ENCODE results near the gene NCK2. TPM values are rescaled to one million over a fixed set of nuclear protein-coding genes. Genes with fewer than 3 reads are reported as not detected.
A peak's percentile ranks its signal among the peaks of the same experiment; 100 is the strongest.

Gene NCK2
- total RNA-seq, 1 donor from 2014 or later, result 72.4 TPM

- Mint-ChIP-seq H3K9me3 (no peaks in the 10 kb centered on the region), H3K27ac (peak overlapping the region; percentile 58), H3K4me1 (ENCODE audit: low read depth) (peaks cover 45% of the 10 kb centered on the region), H3K4me3 (ENCODE audit: low read depth) (no peak overlapping the region), H3K36me3 (ENCODE audit: low read depth) (peaks cover 60% of the 10 kb centered on the region), H3K27me3 (ENCODE audit: low read depth) (no peaks in the 10 kb centered on the region)
- intact Hi-C loops (cut with micrococcal nuclease), result loop anchor here (5.0 kb wide), 1 partner anchor 66 kb away; no protein-coding TSS in a partner anchor
- no peak for DNase-seq (ENCODE audit: low spot score)
Measured at GRCh38 chr2:105821428-105822125, 76.9 kb downstream of the NCK2 start.

- peaks cover 47% of the 10 kb centered on the region for H3K4me1 Mint-ChIP-seq (ENCODE audit: low read depth)
- no peaks in the 10 kb centered on the region for H3K27me3 Mint-ChIP-seq (ENCODE audit: low read depth)
- peak overlapping the region; percentile 58 for H3K27ac Mint-ChIP-seq
- no peak overlapping the region for H3K4me3 Mint-ChIP-seq (ENCODE audit: low read depth)
- H3K9me3 Mint-ChIP-seq, result no peaks in the 10 kb centered on the region
- DNase-seq (ENCODE audit: low spot score), result no peak
- intact Hi-C loops (cut with micrococcal nuclease), result loop anchor here (5.0 kb wide), 1 partner anchor 65 kb away; no protein-coding TSS in a partner anchor
- peaks cover 57% of the 10 kb centered on the region for H3K36me3 Mint-ChIP-seq (ENCODE audit: low read depth)
Measured at GRCh38 chr2:105822186-105822585, 77.5 kb downstream of the NCK2 start.

GRCh38 chr2:105824446-105824845 is 79.7 kb downstream of the NCK2 start:
- DNase-seq (ENCODE audit: low spot score), result no peak
- intact Hi-C loops (cut with micrococcal nuclease), result loop anchor here (5.0 kb wide), 1 partner anchor 63 kb away; no protein-coding TSS in a partner anchor
- Mint-ChIP-seq H3K27me3 (ENCODE audit: low read depth) (no peaks in the 10 kb centered on the region), H3K4me1 (ENCODE audit: low read depth) (peaks cover 69% of the 10 kb centered on the region), H3K9me3 (no peaks in the 10 kb centered on the region), H3K36me3 (ENCODE audit: low read depth) (peaks cover 62% of the 10 kb centered on the region), H3K27ac (peak overlapping the region; percentile 47), H3K4me3 (ENCODE audit: low read depth) (no peak overlapping the region)

DNA sequence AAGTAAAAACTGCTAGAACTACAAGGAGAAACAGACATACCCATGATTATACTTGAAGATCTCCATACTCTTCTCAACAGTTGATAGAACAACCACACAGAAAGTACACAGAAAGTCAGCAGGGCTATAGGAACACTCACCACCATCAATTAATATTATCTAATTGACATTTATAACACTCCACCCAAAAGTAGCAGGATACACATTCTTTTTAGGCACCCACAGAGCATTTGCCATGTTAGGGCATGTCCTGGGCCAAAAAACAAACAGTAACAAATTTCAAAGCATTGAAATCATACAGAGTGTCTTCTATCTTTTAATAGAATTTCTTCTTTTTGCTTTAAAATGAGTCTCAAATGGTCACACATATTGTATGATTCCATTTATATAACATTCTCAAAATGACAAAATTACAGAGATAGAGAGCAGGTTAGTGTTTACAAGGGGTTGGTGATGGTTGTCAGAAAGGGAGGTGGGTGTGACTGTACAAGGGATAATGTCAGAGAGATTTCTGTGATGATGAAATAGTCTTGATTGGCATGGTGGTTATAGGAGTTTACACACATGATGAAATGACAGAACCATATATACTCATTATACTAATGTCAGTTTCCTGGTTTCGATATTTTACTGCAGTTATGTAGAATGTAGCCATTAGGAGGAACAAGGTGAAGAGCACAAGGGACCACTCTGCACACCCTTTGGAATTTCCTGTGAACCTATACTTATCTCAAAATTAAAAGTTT is 82.8 kb downstream of the NCK2 start:
- Mint-ChIP-seq H3K27ac (peak overlapping the region; percentile 68), H3K27me3 (ENCODE audit: low read depth) (no peaks in the 10 kb centered on the region), H3K4me1 (ENCODE audit: low read depth) (peaks cover 60% of the 10 kb centered on the region), H3K4me3 (ENCODE audit: low read depth) (no peak overlapping the region), H3K9me3 (peaks cover 21% of the 10 kb centered on the region), H3K36me3 (ENCODE audit: low read depth) (peaks cover 81% of the 10 kb centered on the region)
- intact Hi-C loops (cut with micrococcal nuclease), result no loop called here
- no peak for DNase-seq (ENCODE audit: low spot score)

DNA sequence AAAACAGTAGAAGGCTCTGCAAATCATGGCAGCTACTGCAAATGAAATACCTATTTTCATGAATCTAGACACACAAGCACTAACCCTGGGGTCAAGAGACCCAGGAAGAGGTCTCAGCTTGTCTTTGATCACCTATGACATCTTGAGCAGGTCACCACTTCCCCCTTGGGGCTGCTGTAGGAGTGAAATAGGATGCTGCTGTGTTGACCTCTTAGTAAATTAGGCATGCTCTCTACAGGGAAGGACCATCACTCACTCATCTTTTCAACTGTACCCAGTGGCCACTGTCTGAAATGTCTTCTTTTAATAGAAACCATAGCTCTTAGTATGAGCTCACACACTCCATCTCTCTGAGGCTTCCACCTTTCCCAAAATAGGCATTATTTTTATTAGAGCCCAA is 83.8 kb downstream of the NCK2 start:
- intact Hi-C loops (cut with micrococcal nuclease), result no loop called here

GRCh38 chr2:105834931-105835330 is 90.2 kb downstream of the NCK2 start:
- Mint-ChIP-seq H3K4me3 (ENCODE audit: low read depth) (no peak overlapping the region), H3K27ac (no peak overlapping the region), H3K27me3 (ENCODE audit: low read depth) (no peaks in the 10 kb centered on the region), H3K9me3 (peaks cover 59% of the 10 kb centered on the region), H3K4me1 (ENCODE audit: low read depth) (peaks cover 62% of the 10 kb centered on the region), H3K36me3 (ENCODE audit: low read depth) (peaks cover 85% of the 10 kb centered on the region)
- no peak for DNase-seq (ENCODE audit: low spot score)
- intact Hi-C loops (cut with micrococcal nuclease), result no loop called here

More for the DNA sequence above, 83.8 kb downstream of the NCK2 start:
- Mint-ChIP-seq H3K9me3 (peaks cover 31% of the 10 kb centered on the region), H3K36me3 (ENCODE audit: low read depth) (peaks cover 92% of the 10 kb centered on the region), H3K4me1 (ENCODE audit: low read depth) (peaks cover 58% of the 10 kb centered on the region), H3K4me3 (ENCODE audit: low read depth) (no peak overlapping the region), H3K27ac (peak overlapping the region; percentile 33), H3K27me3 (ENCODE audit: low read depth) (no peaks in the 10 kb centered on the region)
- DNase-seq (ENCODE audit: low spot score), result no peak

DNA sequence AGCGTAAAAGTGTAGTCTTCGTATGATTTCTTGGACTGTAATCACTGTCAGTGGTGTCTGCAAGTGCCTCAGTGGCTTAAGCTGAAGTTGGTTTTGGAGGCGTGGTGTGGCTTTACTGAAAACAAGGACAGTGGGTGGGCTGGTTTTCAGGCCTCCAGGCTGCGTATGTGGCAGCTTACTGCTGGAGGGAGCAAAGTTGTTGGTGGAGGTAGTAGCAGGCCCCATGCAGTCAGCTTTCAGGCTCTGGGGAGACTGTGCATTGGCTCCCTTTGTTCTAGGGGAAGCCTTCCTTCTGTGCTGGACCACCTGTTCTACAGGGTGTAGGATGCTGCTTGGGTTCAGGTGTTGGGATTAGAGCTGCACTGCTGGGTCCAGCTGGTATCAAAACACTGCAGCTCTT is 91.6 kb downstream of the NCK2 start:
- Mint-ChIP-seq H3K4me3 (ENCODE audit: low read depth) (peak overlapping the region; percentile 6), H3K27ac (peak overlapping the region; percentile 78)

GRCh38 chr2:105836840-105837692 is 92.4 kb downstream of the NCK2 start:
- intact Hi-C loops (cut with micrococcal nuclease), result loop anchor here (1.0 to 2.0 kb wide), 4 partner anchors 37 to 68 kb away; no protein-coding TSS in a partner anchor
- Mint-ChIP-seq H3K4me3 (ENCODE audit: low read depth) (peak overlapping the region; percentile 26), H3K27me3 (ENCODE audit: low read depth) (no peaks in the 10 kb centered on the region), H3K4me1 (ENCODE audit: low read depth) (peaks cover 73% of the 10 kb centered on the region), H3K9me3 (peaks cover 42% of the 10 kb centered on the region), H3K27ac (peak overlapping the region; percentile 78), H3K36me3 (ENCODE audit: low read depth) (peaks cover 78% of the 10 kb centered on the region)
- DNase-seq (ENCODE audit: low spot score), result no peak

More for the DNA sequence above, 91.6 kb downstream of the NCK2 start:
- peaks cover 80% of the 10 kb centered on the region for H3K36me3 Mint-ChIP-seq (ENCODE audit: low read depth)
- no peaks in the 10 kb centered on the region for H3K27me3 Mint-ChIP-seq (ENCODE audit: low read depth)
- intact Hi-C loops (cut with micrococcal nuclease), result loop anchor here (2.0 kb wide), 2 partner anchors 40 to 68 kb away; no protein-coding TSS in a partner anchor
- DNase-seq (ENCODE audit: low spot score), result no peak
- H3K4me1 Mint-ChIP-seq (ENCODE audit: low read depth), result peaks cover 71% of the 10 kb centered on the region
- peaks cover 48% of the 10 kb centered on the region for H3K9me3 Mint-ChIP-seq

GRCh38 chr2:105839793-105840192 is 95.1 kb downstream of the NCK2 start:
- H3K27ac Mint-ChIP-seq, result peak overlapping the region; percentile 67
- intact Hi-C loops (cut with micrococcal nuclease), result loop anchor here (2.0 kb wide), 1 partner anchor 93 kb away; no protein-coding TSS in a partner anchor
- no peaks in the 10 kb centered on the region for H3K27me3 Mint-ChIP-seq (ENCODE audit: low read depth)
- peaks cover 18% of the 10 kb centered on the region for H3K9me3 Mint-ChIP-seq
- DNase-seq (ENCODE audit: low spot score), result no peak
- H3K4me3 Mint-ChIP-seq (ENCODE audit: low read depth), result no peak overlapping the region
- peaks cover 62% of the 10 kb centered on the region for H3K36me3 Mint-ChIP-seq (ENCODE audit: low read depth)
- H3K4me1 Mint-ChIP-seq (ENCODE audit: low read depth), result peaks cover 75% of the 10 kb centered on the region

GRCh38 chr2:105840933-105841332 is 96.2 kb downstream of the NCK2 start:
- H3K27me3 Mint-ChIP-seq (ENCODE audit: low read depth), result no peaks in the 10 kb centered on the region
- peak overlapping the region; percentile 6 for H3K4me3 Mint-ChIP-seq (ENCODE audit: low read depth)
- H3K27ac Mint-ChIP-seq, result peak overlapping the region; percentile 64
- intact Hi-C loops (cut with micrococcal nuclease), result loop anchor here (1.0 to 2.0 kb wide), 5 partner anchors 15 to 94 kb away; no protein-coding TSS in a partner anchor
- no peak for DNase-seq (ENCODE audit: low spot score)
- peaks cover 59% of the 10 kb centered on the region for H3K36me3 Mint-ChIP-seq (ENCODE audit: low read depth)
- H3K9me3 Mint-ChIP-seq, result peaks cover 8% of the 10 kb centered on the region
- peaks cover 78% of the 10 kb centered on the region for H3K4me1 Mint-ChIP-seq (ENCODE audit: low read depth)

DNA sequence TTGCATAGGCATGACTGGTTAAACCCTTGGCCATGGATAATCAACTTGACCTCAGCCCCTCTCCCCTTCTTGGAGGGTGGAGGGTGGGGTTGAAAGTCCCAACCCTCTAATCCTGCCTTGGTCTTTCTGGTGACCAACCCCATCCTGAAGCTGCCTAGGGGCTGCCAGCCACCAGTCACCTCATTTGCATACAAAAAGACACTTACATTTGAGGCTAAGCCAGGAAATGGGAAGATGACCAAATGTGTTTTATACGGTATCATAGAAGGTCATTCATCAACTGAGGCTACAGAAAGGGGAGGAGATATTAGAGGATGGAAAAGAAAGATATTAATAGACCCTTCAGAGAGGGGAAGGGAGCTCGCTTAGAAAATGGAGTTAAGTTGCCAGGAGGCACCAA is 96.8 kb downstream of the NCK2 start:
- DNase-seq (ENCODE audit: low spot score), result no peak
- Mint-ChIP-seq H3K27me3 (ENCODE audit: low read depth) (no peaks in the 10 kb centered on the region), H3K9me3 (peaks cover 4% of the 10 kb centered on the region), H3K36me3 (ENCODE audit: low read depth) (peaks cover 59% of the 10 kb centered on the region), H3K27ac (peak overlapping the region; percentile 64), H3K4me1 (ENCODE audit: low read depth) (peaks cover 76% of the 10 kb centered on the region), H3K4me3 (ENCODE audit: low read depth) (no peak overlapping the region)
- intact Hi-C loops (cut with micrococcal nuclease), result loop anchor here (1.0 to 2.0 kb wide), 5 partner anchors 15 to 95 kb away; no protein-coding TSS in a partner anchor

DNA sequence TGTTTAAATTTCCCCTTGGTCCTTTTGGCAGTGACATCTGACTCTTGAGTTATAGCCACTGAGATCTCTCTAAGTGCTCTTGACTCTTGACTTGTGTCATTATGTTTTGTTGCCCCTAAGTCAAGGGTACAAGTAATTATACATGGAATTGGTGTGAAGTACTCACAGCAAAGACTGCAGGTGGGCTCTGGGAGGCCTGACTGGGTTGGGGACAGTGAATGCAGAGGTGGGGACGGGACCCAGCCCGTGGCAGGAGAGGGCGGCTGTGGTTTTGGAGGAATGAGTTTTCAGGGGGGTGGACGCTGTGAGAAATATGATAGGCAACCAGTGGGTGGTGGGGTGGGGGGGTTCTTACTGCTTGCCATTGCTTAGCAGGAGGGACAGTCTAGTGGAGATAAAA is 97.8 kb downstream of the NCK2 start:
- H3K4me3 Mint-ChIP-seq (ENCODE audit: low read depth), result peak overlapping the region; percentile 43
- peaks cover 61% of the 10 kb centered on the region for H3K36me3 Mint-ChIP-seq (ENCODE audit: low read depth)
- H3K27ac Mint-ChIP-seq, result peak overlapping the region; percentile 86
- peaks cover 75% of the 10 kb centered on the region for H3K4me1 Mint-ChIP-seq (ENCODE audit: low read depth)
- peak; percentile 4 for DNase-seq (ENCODE audit: low spot score)
- no peaks in the 10 kb centered on the region for H3K27me3 Mint-ChIP-seq (ENCODE audit: low read depth)
- intact Hi-C loops (cut with micrococcal nuclease), result no loop called here
- H3K9me3 Mint-ChIP-seq, result no peaks in the 10 kb centered on the region
